B cell (primary cell): ENCODE data around the gene STAT5A. TPM values are rescaled to one million over a fixed set of nuclear protein-coding genes. Genes with fewer than 3 reads are reported as not detected.

Experiments
- ATAC-seq: fragments of 200-7000 bp; cut with Tn5 transposase; one replicate; pipeline ENCODE4 v1.10.0; 2021; ENCODE audit warnings: low read depth, mild to moderate bottlenecking, moderate number of reproducible peaks, moderate library complexity
- CTCF ChIA-PET: fragments of 350-600 bp; sonication (Branson Sonifier 250); formaldehyde crosslinking; loops from one replicate; lab custom pipeline; 2021; ENCODE audit warnings: antibody characterized with exemption, inconsistent platforms; lab: Charles Lee
- POLR2A ChIA-PET: fragments of 350-600 bp; sonication (Branson Sonifier 250); formaldehyde crosslinking; loops from one replicate; lab custom pipeline; 2021; ENCODE audit warnings: antibody characterized with exemption; lab: Charles Lee
- DNase-seq: peaks from one replicate; pipeline ENCODE4 v3.0.0; 2013
- H2AFZ ChIP-seq: 2 replicates; pipeline ENCODE4 v1.6.1; 2012; ENCODE audit warnings: mild to moderate bottlenecking, low read depth, low read length; ENCODE audit not compliant: insufficient read depth, poor library complexity, severe bottlenecking
- H3K27ac ChIP-seq, 2 donors: 1 replicate in 1 of 2; 2 replicates in 1 of 2; pipeline ENCODE4 v1.5.1; 2012 to 2013; ENCODE audit warnings: low read length in 2 of 2, mild to moderate bottlenecking in 2 of 2, moderate library complexity in 1 of 2
- H3K27me3 ChIP-seq, 4 experiments: fragments of 200-600 bp in 1 of 4; sonication (generic) in 1 of 4; replicated peaks in 1 of 4; 1 replicate in 2 of 4; 2 replicates in 2 of 4; pipeline versions ENCODE4 v1.6.1 to v1.7.0; 2013 to 2016; ENCODE audit warnings: low read length in 3 of 4, mild to moderate bottlenecking in 2 of 4, mixed read lengths in 1 of 4, moderate library complexity in 1 of 4; ENCODE audit not compliant: insufficient read depth in 4 of 4, control insufficient read depth in 3 of 4; ENCODE audit errors: control extremely low read depth in 1 of 4
- H3K36me3 ChIP-seq, 2 experiments: replicated peaks in 1 of 2; 1 replicate in 1 of 2; 2 replicates in 1 of 2; pipeline versions ENCODE4 v1.6.1 to v1.7.1; 2013; ENCODE audit warnings: low read length in 1 of 2; ENCODE audit not compliant: insufficient read depth in 2 of 2, control insufficient read depth in 1 of 2; ENCODE audit errors: control extremely low read depth in 1 of 2, extremely low read depth in 1 of 2
- H3K4me1 ChIP-seq, 2 donors: fragments of 200-600 bp in 1 of 2; sonication (generic) in 1 of 2; 1 replicate in 1 of 2; 2 replicates in 1 of 2; pipeline versions ENCODE4 v1.5.1 to v1.6.1; 2013 to 2017; ENCODE audit warnings: low read length in 2 of 2; ENCODE audit not compliant: control insufficient read depth in 2 of 2, insufficient read depth in 2 of 2
- H3K4me2 ChIP-seq: replicated peaks from 2 replicates; pipeline ENCODE3; 2012; ENCODE audit warnings: mild to moderate bottlenecking, low read depth, low read length; ENCODE audit not compliant: poor library complexity, severe bottlenecking
- H3K4me3 ChIP-seq, 5 experiments: fragments of 200-600 bp in 1 of 5; sonication (generic) in 1 of 5; 1 replicate in 3 of 5; 2 replicates in 2 of 5; pipeline versions ENCODE4 v1.5.1 to v1.7.0; 2011 to 2016; ENCODE audit warnings: low read length in 4 of 5, mild to moderate bottlenecking in 4 of 5, low read depth in 2 of 5, control low read depth in 1 of 5, moderate library complexity in 1 of 5; ENCODE audit not compliant: insufficient read depth in 1 of 5; ENCODE audit errors: control extremely low read depth in 1 of 5, extremely low read depth in 1 of 5
- H3K79me2 ChIP-seq: fragments of 200-600 bp; sonication (generic); one replicate; pipeline ENCODE4 v1.6.0; 2016; ENCODE audit warnings: low read length; ENCODE audit not compliant: control insufficient read depth, insufficient read depth
- H3K9ac ChIP-seq: fragments of 200-600 bp; sonication (generic); 2 replicates; pipeline ENCODE4 v1.6.1; 2017; ENCODE audit warnings: mild to moderate bottlenecking, low read length, moderate library complexity
- H3K9me3 ChIP-seq, 3 donors: one replicate each; pipeline versions ENCODE4 v1.6.1 to v1.7.1; 2013; ENCODE audit warnings: low read length in 2 of 3; ENCODE audit not compliant: control insufficient read depth in 2 of 3, insufficient read depth in 1 of 3; ENCODE audit errors: control extremely low read depth in 1 of 3
- H4K20me1 ChIP-seq: 2 replicates; pipeline ENCODE4 v1.6.0; 2012; ENCODE audit warnings: mild to moderate bottlenecking, low read length; ENCODE audit not compliant: insufficient read depth, control insufficient read depth, poor library complexity, severe bottlenecking
- H3K27ac Mint-ChIP-seq: one replicate; pipeline ENCODE4 v1.8.0; 2021; ENCODE audit warnings: mixed read lengths
- H3K27me3 Mint-ChIP-seq: one replicate; pipeline ENCODE4 v1.8.0; 2021; ENCODE audit warnings: mixed read lengths
- H3K4me1 Mint-ChIP-seq: one replicate; pipeline ENCODE4 v1.8.0; 2021; ENCODE audit warnings: mixed read lengths
- H3K4me3 Mint-ChIP-seq: one replicate; pipeline ENCODE4 v1.8.0; 2021; ENCODE audit warnings: mixed read lengths
- H3K9me3 Mint-ChIP-seq: one replicate; pipeline ENCODE4 v1.8.0; 2022; ENCODE audit warnings: mixed read lengths; ENCODE audit not compliant: insufficient read depth
- EZH2 ChIP-seq: IDR thresholded peaks from 2 replicates; pipeline ENCODE4 v1.6.1; 2012; ENCODE audit warnings: borderline replicate concordance, low read depth, mild to moderate bottlenecking, moderate library complexity, low read length; ENCODE audit not compliant: insufficient read depth, poor library complexity, severe bottlenecking
- WGBS: methylation state at CpG from one replicate; pipeline ENCODE4 v1.1.5; 2013; ENCODE audit warnings: missing lambda C conversion rate; ENCODE audit not compliant: insufficient coverage; 5-methylcytosine and 5-hydroxymethylcytosine counted together
- intact Hi-C: fragments of 100-400 bp; cut with micrococcal nuclease; formaldehyde crosslinking; loops from one replicate; pipeline ENCODE4 v1.10.0; 2022
- polyA plus RNA-seq: library from polyadenylated mRNA; depleted of rRNA; stranded (reverse); fragments of >200 nt; gene quantifications from 2 replicates; pipeline ENCODE4 v1.2.3, GENCODE V29; 2012
- total RNA-seq, 2 donors: library from RNA; stranded (reverse); fragments of 120-200 nt in 1 of 2; gene quantifications; 1 replicate in 1 of 2; 2 replicates in 1 of 2; pipeline versions ENCODE4 v1.2.3 to v1.2.4, GENCODE V29; 2013 to 2022
- TF ChIP-seq, protein P1 (sequence below): fragments of 200-600 bp; IDR thresholded peaks from one replicate; pipeline ENCODE4 v1.8.0; 2022; ENCODE audit warnings: antibody characterized with exemption, mild to moderate bottlenecking

STAT5A gene
- total and polyA plus RNA-seq, 2 donors (not counting 1 experiment from before 2014, with no cell fraction given): 48.8 to 110 TPM

DNA sequence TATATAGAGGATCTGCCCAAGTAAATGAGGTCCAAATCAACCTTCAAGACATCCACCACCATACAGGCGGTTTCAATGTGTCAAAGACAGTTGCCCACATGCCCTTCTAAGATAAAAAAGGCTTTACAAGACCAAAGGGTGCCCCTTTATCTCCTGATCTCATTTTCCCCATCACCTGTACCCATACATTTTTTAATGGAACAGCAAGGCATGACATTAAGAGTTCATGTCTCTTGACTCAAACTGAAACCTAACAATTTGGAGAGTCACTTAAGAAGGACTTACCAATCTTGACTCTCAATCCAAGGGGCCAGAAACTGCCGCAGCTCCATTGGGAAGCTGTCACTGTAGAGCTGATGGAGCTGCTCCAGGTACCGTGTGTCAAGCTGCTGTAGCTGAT, 59.8 kb downstream of the STAT5A start:
- POLR2A ChIA-PET: no interaction called here
- Histone ChIP-seq H3K9ac (no peak overlapping the region), H3K36me3 (peaks cover 2 to 28% of the 10 kb centered on the region in 2 experiments), H3K79me2 (peaks cover 64% of the 10 kb centered on the region), H3K27me3 (no peaks in the 10 kb centered on the region), H2AFZ (no peak overlapping the region), H3K4me1 (no peaks in the 10 kb centered on the region), H3K27ac (no peak overlapping the region), H3K9me3 (no peaks in the 10 kb centered on the region), H3K4me3 (no peak overlapping the region), H4K20me1 (peaks cover 53% of the 10 kb centered on the region), H3K4me2 (no peak overlapping the region)
- intact Hi-C loops: no loop called here
- CTCF ChIA-PET: no interaction called here
- peaks cover 16% of the 10 kb centered on the region for H3K4me1 Mint-ChIP-seq
- H3K9me3 Mint-ChIP-seq: no peaks in the 10 kb centered on the region
- H3K4me3 Mint-ChIP-seq: no peak overlapping the region
- no peaks in the 10 kb centered on the region for H3K27me3 Mint-ChIP-seq
- no peak for DNase-seq
- ATAC-seq: no peak
- H3K27ac Mint-ChIP-seq: no peak overlapping the region
- 87% methylated on average over 3 of the region's 3 CpGs for WGBS
- TF ChIP-seq, protein P1, sequence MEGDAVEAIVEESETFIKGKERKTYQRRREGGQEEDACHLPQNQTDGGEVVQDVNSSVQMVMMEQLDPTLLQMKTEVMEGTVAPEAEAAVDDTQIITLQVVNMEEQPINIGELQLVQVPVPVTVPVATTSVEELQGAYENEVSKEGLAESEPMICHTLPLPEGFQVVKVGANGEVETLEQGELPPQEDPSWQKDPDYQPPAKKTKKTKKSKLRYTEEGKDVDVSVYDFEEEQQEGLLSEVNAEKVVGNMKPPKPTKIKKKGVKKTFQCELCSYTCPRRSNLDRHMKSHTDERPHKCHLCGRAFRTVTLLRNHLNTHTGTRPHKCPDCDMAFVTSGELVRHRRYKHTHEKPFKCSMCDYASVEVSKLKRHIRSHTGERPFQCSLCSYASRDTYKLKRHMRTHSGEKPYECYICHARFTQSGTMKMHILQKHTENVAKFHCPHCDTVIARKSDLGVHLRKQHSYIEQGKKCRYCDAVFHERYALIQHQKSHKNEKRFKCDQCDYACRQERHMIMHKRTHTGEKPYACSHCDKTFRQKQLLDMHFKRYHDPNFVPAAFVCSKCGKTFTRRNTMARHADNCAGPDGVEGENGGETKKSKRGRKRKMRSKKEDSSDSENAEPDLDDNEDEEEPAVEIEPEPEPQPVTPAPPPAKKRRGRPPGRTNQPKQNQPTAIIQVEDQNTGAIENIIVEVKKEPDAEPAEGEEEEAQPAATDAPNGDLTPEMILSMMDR: no peak
- no peak for TF ChIP-seq EZH2

DNA sequence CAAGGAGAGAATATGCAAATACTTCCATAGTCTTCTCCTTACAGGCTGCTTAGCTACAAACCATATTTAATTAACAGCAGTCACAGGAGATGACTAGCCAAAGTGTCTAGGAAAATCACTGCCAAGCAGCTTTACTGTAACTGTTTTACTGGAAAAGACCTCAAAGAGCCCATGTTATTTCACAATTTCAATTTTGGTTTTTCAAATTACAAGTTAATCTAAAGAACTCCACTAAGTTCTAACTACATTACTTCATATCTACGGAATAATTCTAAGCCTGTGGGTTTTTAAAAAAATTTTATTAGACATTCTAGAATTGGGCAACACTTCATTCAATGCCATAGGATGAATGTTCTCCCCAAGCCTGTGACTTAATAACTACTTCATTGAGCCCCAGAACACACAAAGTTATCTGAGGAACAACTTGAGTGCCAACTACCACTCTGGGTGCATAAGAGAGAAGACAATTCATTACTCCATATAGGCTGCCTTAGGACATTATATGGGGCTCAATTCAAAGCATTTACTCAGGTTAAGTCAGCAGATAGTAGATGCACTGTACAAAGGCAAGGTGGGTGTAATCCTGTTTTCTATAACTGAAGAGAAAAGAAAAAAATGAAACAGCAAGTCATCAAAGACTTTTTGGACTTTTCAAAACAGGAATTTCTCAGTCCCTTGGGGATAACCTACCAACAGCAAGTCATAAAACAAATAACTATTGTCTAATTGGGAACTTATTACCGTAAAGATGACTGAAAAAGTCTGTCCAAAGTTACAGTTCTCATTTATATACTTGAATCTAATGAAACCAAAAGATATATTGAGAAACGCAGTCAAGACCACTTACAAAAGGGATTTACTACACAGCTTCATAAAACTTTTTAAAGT, 66.9 kb downstream of the STAT5A start:
- Mint-ChIP-seq H3K27me3 (no peaks in the 10 kb centered on the region), H3K4me3 (no peak overlapping the region), H3K4me1 (peaks cover 44% of the 10 kb centered on the region), H3K27ac (no peak overlapping the region), H3K9me3 (no peaks in the 10 kb centered on the region)
- H3K4me3 ChIP-seq: no peak overlapping the region
- no peak for ATAC-seq
- TF ChIP-seq, protein P1: no peak
- TF ChIP-seq EZH2: no peak
- H2AFZ ChIP-seq: no peak overlapping the region
- peaks cover 91% of the 10 kb centered on the region for H3K79me2 ChIP-seq
- POLR2A ChIA-PET: no interaction called here
- CTCF ChIA-PET: interaction anchor here (1.1 kb wide), 1 partner anchor 51 kb away, joined by 4 read pairs; no protein-coding TSS in a partner anchor
- no peaks in the 10 kb centered on the region for H3K27me3 ChIP-seq
- WGBS: no CpG with 5 or more reads among the region's 3 CpGs
- no peak overlapping the region for H3K9ac ChIP-seq
- no peaks in the 10 kb centered on the region for H3K36me3 ChIP-seq
- DNase-seq: no peak
- no peak overlapping the region for H3K4me2 ChIP-seq
- intact Hi-C loops: no loop called here
- H4K20me1 ChIP-seq: peaks cover 77% of the 10 kb centered on the region
- peaks cover 11% of the 10 kb centered on the region in 2 donors for H3K4me1 ChIP-seq
- no peaks in the 10 kb centered on the region for H3K9me3 ChIP-seq
- H3K27ac ChIP-seq: no peak overlapping the region
